ENCODE results near the gene CCT5. TPM values are rescaled to one million over a fixed set of nuclear protein-coding genes. Genes with fewer than 3 reads are reported as not detected.

CCT5 gene
- total RNA-seq, 4 donors from 2014 or later = 69.1 to 150 (median 125) TPM

DNA sequence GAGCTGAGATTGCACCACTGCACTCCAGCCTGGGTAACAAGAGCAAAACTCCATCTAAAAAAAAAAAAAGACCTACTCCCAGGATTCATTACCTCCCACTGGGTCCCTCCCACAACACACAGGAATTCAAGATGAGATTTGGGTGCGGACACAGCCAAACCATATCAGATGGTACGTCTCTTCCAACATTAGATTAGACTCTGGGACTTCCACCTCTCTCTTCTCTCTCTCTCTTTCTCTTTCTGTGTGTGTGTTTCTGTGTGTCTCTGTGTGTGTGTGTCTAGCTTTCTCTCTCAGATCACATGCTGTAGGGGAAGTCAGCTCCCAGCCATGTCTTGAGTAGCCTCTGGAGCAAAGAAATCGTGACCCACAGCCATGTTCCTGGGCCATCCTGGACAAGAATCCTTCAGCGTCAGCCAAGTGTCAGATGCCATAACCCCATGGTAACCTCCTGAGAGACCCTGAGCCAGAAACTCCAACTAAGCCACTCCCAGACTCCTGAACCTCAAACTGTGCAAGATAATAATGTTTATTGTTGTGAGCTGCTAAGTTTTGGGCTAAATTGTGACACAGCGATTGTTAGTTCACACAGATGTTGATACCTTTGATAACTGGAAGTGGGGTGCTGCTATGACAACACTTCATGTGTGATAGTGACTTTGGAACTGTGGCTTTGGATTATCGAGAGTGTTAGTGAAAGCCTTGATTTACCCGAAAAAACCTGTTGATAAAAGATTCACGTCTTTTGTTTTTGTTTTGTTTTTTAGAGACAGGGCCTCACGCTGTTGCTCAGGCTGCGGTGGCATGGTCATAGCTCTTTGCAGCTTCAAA is 61.7 kb downstream of the CCT5 start:
- no peak for DNase-seq (ENCODE audit: low spot score in 2 of 2)
- WGBS, 2 donors = 83 to 84% methylated on average over 10 of the region's 10 CpGs
- no peak for TF ChIP-seq POLR2A (IDR thresholded peaks at IDR 0.05)
- no peak for TF ChIP-seq CTCF (IDR thresholded peaks at IDR 0.05)
- intact Hi-C loops (cut with DNase I; ENCODE audit: low total_unique reads) = no loop called here
- no peak overlapping the region for H3K4me3 ChIP-seq (ENCODE audit: low read depth, poor library complexity, severe bottlenecking)

DNA sequence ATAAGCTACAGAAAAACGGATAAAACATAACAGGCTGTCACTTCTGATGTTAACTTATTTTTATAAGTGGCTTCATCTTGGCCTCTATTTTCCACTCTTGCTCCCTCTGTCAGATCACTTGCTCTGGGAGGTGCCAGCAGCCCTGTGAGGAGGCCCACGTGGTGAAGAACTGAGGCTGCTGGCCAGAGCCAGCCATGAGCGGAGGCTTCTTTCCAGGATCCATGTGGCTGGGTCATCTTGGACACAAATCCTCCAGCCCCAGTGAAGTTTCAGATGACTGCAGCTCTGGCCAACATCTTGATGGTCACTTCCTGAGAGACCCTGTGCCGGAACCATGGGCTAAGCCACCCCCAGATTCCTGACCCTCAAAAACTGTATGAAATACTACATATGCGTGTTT is 65.1 kb downstream of the CCT5 start:
- no peak overlapping the region for H3K4me3 ChIP-seq (ENCODE audit: low read depth, poor library complexity, severe bottlenecking)
- TF ChIP-seq POLR2A (IDR thresholded peaks at IDR 0.05) (no peak), CTCF (IDR thresholded peaks at IDR 0.05) (no peak)
- DNase-seq (ENCODE audit: low spot score in 2 of 2) = no peak
- WGBS, 2 donors = 71 to 72% methylated on average over 5 of the region's 5 CpGs
- intact Hi-C loops (cut with DNase I; ENCODE audit: low total_unique reads) = no loop called here

Other genes with a start within 250 kb of the CCT5 start
- gene ATPSCKMT, start 392 bp upstream of the CCT5 start, total RNA-seq = 10 to 100 TPM in 2 of 4 donors, 1 to 10 TPM in 2; 5.0 to 14.3 (median 8.7) TPM
- gene CMBL, start 57.6 kb downstream of the CCT5 start, total RNA-seq = 1 to 10 TPM; 1.8 to 3.2 (median 2.4) TPM
- 10 to 100 TPM; 53.0 to 82.0 (median 63.3) TPM for gene MARCHF6, start 103.4 kb downstream of the CCT5 start, total RNA-seq
- gene ROPN1L, start 191.6 kb downstream of the CCT5 start, total RNA-seq = 1 to 10 TPM in 2 of 4 donors, under 1 TPM in 1, not detected in 1; 0.71 to 4.0 (median 1.0) TPM